NCI-H2171 (cell line): ENCODE measurements around the gene UNC13A.
"Not testable (repeated sequence)": the region's sequence is repeated elsewhere in the genome, so short reads cannot be mapped to it uniquely, and the experiment has no call there.

Experiments
- DNase-seq: peaks from one replicate; lab custom pipeline; 2025; lab: John Stamatoyannopoulos, UW

Gene UNC13A

DNA sequence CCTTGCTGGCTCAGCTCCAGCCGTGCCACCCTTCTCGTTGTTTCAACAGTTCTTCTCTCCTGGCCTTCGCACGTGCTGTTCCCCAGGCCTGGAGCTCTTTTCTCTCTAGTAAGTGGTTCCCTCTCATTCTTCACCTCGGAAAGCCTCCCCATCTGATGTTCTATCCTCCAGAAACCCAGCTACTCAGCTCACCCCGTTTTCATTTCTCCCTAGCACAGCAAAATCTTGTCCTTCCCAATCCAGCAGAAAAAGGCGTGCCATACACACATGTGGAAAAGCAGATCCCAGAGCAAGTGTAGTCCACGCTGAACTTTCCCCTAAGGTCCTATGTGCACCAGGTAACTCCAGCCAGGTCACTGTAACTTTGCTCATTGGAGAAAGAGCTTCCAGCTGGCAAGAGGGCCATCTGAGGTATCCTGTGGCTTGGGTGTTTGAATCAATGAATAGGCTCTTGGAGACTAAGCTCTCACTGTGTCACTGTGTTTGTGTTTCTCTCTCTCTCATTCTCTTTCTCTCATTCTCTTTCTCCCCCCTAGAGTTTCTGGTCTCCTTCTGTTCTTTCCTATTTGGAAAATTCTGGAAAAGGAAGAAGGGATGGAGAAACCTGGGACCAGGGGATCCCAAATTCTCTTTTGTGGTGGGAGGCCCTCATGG, 83.7 kb downstream of the UNC13A start:
- no peak for DNase-seq

DNA sequence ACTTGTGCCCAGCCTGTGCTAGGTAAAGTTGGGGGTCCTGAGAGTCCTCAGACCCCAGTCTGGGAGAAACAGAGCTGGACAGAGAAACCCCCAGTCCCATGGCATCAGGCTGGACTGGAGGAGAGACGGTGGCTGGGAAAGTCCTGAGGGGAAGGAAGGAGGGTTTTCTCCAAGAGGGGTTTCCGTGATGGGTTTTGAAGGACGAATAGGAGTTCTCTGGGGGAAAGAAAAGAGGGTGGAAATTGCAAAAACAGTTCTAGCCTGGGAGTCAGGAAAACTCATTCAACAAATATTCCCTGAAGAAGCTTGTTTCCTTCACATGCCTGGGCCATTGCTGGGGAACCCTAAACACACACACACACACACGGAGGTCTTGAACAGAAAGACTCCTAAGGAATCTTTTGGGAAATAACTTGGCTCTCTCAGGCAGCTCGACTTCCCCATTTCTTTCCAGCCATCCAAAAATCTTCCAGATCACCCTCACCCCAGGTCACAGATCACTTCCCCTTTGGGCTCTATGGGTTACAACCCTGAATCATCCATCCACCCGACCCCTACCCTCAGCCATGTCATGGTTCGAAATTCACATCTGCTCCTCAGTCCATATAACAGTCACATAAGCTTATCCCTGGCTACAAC, 85.2 kb downstream of the UNC13A start:
- DNase-seq, result no peak

DNA sequence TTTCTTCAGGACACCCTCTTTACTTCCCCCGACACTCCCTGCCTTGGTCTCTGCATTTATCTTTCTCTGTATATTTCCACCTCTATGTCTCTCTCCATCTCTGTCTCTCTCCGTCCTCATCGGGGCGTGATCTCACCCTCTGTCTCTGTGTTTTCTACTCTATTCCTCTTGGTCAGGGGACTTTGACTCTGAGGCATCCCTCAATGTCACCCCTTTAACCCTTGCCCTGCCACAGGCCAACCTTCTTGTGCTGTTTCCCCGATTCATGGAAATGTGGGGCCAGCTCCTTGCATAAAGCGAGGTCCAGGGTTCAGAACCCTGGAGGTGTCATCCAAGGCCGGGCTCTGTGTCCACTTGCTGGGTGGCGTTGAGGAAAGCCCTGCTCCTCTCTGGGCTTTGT, 85.9 kb downstream of the UNC13A start:
- DNase-seq, result no peak

DNA sequence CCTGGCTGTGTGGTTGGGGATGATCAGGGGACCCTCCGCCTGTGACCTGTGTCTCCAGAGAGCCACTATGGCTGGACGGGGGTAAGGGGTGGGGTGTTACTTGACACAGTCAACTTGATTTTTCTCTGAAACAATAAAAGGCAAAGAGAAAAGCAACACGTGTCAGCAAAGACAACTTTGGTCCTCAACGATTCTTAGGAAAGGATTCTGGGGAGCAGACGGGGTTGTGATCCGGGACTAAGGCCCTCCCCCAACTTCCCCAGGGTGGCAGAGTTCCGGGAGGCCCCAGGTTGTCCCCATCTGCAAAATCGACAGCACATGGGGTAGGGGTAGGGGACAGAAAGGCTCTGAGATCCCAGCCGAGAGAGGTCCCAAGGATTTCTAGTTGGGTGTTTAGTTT, 86.5 kb downstream of the UNC13A start:
- DNase-seq, result no peak

DNA sequence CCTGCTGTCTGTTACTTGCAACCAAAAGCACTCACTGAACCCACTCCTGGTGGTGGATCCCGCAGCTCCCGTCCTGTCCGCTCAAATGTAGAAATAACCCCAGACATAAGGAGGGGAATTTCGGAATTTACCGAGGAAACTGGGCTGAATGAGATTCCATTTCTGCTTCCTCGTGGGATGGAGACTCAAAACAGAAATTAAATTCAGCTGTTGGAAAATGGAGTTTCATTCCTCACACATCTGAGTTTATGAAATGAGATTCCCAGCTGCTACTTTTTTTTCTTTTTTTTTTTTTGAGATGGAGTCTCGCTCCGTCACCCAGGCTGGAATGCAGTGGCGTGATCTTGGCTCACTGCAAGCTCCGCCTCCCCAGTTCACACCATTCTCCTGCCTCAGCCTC, 88.4 kb downstream of the UNC13A start:
- DNase-seq, result no peak

DNA sequence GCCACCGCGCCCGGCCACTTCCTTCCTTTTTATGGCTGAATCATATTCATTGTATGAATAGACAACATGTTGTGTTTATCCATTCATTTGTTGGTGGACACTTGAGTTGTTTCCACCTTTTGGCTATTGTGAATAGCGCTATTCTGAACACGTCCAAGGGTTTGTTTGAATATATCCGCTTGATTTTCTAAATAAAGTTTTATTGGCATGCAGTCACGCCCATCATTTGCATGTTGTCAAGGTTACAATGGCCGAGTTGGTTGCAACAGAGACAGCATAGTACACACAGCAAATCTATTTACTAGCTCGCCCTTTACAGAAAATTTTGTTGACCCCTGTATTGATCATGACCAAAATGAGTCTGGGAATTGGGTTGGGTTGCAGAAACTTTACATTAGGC, 89.2 kb downstream of the UNC13A start:
- no peak for DNase-seq

DNA sequence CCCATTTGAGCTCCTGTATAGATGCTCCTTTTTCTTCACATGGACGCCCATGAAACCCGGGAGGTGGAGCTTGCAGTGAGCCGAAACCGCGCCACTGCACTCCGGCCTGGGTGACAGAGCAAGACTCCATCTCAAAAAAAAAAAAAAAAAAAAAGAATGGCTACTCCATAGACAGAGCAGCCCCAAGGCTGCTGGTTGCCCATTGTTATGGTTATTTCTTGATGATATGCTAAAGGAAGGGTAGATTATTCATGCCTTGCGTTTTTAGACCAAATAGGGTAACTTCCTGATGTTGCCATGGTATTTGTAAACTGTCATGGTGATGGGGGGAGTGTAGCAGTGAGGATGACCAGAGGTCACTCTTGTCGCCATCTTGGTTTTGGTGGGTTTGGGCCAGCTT, 90.1 kb downstream of the UNC13A start:
- not testable (repeated sequence) for DNase-seq

DNA sequence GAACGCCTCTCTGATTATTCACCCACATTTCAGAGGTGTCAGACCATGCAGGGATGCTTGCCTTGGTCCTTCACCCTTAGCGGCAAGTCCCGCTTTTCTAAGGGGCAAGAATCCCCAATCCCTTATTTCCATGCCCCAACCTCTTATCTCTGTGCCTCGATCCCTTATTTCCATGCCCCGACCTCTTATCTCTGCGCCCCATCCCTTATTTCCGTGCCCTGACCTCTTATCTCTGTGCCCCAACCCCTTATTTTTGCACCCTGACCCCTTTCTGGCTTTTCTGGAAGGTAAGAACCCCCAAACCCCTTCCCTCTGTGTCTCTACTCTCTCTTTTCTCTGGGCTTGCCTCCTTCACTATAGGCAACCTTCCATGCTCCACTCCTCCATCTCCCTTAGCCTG, 93.9 kb downstream of the UNC13A start:
- DNase-seq, result not testable (repeated sequence)

DNA sequence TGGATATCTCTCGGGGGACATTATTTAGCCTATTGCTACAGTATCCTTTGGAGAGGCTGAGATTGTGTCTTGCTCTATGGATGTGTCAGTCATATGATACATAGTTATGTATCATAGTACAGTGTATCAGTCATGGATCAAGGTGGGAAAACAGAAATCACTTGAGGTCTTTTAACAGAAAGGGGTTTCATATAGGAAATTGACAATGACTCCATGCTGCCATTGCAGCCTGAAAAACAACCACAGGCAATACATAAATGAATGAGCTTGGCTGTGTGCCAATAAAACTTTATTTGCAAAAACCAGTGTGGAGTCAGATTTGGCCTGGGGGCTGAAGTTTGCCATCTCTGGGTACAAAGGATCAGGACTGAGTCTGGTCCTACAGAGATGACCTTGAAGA, 97.3 kb downstream of the UNC13A start:
- no peak for DNase-seq

DNA sequence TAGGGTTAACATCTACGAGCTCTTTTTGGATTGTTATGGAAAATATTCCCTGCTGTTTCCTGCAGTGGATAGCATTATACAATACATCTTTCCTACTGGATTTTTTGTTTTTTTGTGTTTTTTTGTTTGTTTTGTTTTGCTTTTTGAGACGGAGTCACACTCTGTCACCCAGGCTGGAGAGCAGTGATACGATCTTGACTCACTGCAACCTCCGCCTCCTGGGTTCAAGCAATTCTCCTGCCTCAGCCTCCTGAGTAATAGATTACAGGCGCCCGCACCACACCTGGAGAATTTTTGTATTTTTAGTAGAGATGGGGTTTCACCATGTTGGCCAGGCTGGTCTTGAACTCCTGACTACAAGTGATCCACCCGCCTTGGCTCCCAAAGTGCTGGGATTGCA, 102.8 kb downstream of the UNC13A start:
- DNase-seq, result not testable (repeated sequence)

DNA sequence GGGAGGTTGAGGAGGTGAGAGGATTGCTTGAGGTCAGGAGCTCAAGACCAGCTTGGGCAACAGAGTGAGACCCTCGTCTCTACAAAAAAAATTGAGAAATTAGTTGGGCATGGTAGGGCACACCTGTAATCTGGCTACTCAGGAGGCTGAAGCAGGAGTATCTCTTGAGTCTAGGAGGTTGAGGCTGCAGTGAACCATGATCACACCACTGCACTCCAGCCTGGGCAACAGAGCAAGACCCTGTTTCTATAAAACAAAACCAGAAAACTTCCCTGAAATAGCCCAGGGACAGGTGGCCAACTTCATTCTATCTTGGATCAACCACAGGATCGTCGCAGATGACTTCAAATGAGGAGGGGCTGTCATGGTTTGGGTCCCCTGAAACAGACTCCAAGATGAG, 104.0 kb downstream of the UNC13A start:
- no peak for DNase-seq

DNA sequence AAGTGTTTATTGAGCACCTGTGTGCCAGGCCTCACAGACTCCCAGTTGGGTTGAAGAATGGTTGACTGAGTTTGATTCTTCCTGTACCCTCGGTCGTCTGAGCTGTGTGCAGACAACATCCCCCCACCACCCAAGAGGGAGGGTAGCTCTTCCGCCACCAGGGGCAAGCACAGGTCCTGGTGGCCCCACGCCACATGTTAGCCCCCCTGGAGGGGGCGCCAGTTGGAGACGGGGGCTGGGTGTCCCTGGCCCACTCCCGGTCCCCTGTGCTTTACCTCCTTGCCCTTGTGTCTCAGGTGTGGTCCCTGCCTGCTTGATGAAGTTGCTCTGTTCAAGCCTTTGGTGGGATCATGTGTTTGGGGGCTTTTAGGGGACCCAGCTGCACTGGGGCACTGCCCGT, 105.5 kb downstream of the UNC13A start:
- DNase-seq, result no peak

DNA sequence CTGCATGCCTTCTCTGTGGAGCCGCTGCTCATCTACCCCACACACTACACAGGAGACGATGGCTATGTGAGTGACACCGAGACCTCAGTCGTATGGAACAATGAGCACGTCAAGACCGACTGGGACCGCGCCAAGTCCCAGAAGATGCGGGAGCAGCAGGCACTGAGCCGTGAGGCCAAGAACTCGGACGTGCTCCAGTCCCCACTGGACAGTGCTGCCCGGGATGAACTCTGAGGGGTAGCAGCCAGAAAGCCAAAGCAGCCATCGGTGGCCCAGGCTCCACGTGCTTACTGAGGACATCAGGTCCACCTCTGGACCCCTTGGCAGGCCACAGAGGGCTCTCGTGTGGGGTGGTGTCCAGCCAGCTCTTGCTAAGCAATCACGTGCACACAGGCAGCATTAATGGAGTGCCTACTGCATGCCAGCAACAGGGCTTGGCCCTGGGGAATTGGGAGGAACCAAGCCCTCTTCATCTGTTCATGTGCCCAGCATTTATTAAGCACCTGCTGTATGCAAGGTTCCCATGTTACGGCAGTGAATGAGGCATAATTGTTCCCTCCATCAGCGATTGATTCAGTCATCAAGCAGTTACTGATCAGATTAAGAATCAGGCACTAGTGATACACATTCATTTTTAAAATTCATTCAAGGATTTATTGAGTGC, 106.8 kb downstream of the UNC13A start:
- DNase-seq, result no peak

DNA sequence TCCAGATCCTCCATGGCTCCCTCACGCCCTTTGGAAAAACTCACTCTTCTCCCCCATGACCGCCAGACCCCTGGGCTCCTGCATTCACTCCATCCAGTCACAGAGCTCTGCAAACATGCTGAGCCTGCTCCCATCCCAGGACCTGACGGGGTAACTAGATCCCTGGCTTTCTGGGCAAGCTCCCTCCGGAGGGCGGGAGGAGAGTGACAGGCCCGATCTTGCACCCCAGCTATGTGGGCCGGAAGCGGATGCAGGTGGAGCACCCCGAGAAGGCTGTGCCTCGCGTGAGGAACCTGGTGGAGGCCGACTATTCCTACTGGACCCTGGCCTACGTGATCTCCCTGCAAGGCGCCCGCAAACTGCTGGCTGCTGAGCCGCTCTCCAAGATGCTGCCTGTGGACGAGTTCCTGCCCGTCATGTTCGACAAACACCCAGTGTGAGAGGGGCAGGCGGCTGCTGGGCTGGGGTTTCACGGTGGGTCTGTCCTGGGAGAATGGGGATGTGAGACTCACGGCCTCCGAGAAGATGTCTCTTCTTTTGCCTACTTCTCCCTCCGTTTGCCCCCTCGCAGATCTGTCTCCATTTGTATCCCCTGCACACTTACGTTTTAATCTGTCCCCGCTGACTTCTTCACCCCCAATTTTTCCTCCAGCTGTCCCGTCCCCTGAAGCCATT, 107.5 kb downstream of the UNC13A start:
- no peak for DNase-seq

DNA sequence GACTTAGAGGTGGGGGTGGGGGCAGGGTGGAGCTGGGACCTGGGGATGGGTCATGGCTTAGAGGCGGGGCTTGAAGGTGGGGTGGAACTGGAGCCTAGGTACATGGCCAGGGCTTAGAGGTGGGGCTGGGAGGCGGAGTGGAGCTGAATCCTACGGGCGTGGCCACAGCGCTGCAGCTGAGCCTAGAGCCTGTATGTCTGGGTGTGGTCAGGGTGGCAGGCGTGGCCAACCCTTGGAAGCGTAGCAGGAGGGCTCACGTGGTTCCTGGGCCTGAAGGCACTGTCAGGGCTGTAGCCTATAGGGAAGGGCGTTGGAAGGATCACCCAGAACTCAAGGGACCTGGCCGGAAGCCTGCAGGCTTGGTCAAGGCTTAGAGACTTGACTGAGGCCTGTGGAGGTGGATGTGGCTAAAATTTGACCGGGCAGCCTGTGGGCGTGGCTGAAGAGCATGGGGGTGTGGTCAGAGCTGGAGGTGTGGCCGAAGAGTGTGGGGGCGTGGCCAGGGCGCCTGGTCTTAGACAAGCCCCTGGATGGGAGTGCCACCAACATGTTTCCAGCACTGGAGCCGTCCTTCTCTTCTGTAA, 108.4 kb downstream of the UNC13A start:
- no peak for DNase-seq

DNA sequence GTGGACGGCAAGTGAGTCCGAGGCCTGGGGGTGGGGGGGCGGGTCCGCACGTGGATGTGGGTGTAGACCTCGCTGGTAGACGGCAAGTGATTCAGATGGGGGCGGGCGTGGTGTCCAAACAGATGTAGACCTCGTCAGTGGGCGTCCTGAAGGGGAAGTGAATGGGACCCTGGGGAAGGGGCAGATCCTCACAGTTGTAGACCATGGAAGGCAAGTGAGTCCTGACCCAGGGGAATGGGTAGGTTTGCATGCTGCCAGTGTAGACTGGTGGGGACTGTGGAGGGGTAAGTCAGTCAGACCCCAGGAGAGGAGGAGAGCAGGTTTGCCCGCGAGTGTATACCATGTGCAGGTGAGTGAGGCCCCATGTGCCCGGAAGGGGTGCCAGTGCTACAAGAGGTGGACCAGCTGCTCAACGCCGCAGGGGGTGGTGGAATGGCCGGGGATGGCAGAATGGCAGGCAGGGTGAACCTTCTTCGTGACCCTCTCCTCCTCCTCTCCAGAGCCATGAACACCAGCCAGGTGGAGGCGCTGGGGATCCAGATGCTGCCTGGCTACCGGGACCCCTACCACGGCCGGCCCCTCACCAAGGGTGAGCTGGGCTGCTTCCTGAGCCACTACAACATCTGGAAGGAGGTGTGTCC, 110.6 kb downstream of the UNC13A start:
- DNase-seq, result no peak

DNA sequence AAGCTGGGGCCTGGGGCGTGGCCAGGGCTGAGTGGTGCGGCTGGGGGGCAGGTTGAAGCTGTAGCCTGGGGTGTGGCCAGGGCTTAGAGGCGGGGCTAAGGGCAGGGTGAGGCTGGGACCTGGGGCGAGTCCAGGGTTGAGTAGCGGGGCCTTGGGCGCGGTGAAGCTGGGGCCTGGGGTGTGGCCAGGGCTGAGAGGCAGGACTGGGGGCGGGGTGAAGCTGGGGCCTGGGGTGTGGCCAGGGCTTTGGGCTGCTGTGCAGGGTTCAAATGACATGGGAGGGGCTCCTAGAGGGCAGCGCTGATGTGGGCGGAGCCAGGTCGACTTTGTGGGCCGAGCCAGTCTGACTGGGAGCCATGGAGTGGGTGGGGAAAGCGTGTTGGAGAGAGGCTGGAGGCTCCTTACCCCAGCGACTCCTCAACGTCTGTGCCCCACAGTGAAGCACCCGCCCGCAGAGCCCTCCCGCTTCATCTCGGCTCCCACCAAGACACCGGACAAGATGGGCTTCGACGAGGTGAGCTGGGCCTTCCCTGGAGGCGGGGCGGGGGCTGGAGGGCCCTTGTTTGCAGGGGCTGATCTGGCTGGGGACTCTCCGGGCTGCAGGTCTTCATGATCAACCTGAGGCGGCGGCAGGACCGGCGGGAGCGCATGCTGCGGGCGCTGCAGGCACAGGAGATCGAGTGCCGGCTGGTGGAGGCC, 111.2 kb downstream of the UNC13A start:
- no peak for DNase-seq

DNA sequence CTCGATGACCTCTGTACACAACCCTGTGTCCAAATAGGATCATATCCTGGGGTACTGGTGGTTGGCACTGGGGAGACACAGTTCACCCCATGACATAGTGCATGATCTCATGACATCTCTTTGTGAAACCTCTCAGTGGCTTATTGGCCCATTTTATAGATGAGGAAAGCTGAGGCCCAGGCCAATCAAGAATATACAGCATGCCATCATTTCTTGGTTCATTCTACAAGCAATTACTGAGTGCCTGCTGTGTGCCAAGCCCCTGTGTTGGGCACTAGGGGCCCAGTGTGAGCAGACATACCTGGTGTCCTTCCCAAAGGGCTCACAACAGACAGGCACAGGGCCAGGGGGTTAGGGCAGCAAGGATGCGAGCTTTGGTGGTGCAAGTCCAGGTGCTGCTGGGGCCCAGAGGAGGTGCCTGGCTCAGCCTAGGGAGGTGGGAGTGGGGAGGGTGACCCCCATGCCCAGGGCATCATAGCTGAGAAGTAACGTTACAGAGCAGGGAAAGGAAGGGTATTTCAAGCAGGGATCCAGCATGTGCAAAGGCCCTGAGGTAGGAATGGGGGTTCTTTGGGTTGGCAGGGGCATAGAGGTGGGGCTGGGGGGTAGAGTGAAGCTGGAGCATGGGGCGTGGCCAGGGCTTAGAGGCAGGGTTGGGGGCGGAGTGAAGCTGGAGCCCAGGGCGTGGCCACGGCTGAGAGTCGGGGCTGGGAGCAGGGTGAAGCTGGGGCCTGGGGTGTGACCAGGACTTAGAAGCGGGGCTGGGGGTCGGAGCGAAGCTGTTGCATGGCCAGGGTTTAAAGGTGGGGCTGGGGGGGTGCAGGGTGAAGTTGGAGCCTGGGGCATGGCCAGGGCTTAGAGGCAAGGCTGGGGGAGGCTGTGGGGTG, 112.0 kb downstream of the UNC13A start:
- no peak for DNase-seq

DNA sequence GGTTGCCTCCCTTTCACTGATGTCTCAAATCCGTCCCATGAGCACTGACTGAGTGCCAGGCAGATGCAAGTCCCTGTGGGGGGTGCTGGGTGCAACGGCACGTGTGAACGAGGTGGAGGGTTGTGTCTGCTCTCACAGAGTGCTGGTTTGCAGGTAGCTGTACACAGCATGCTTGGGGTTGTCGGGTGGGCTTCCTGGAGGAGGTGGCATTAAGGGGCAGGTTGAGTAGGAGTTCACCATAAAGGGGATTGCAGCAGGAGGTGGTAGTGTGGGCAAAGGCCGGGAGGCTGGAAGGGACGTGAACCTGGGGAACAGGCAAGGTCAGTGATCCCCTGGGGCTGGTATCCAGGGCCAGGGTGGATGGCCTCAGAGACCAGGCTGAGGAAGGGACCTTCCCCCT, 115.5 kb downstream of the UNC13A start:
- no peak for DNase-seq

DNA sequence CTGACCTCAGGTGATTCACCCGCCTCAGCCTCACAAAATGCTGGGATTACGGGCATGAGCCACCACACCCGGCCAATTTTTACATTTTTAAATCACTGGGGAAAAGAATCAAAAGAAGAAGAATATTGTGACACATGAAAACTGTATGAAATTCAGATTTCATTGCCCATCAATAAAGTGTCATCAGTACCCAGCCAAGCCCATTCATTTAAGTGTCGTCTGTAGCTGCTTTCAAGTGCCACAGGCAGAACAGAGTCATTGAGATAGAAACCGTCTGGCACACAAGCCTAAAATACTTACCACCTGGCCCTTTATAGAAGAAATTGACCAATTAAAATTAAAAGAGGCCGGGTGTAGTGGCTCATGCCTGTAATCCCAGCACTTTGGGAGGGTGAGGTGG, 117.4 kb downstream of the UNC13A start:
- DNase-seq, result no peak

DNA sequence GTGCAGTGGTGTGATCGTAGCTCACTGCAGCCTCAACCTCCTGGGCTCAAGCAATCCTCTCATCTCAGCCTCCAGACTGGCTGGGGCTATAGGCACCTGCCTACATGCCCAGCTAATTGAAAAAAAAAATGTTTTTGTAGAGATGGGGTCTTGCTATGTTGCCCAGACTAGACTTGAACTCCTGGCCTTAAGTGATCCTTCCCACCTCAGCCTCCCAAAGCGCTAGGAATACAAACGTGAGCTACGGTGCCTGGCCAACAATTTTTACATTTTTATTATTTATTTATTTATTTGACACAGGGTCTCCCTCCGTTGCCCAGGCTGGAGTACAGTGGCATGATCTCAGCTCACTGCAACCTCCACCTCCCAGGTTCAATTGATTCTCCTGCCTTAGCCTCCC, 117.9 kb downstream of the UNC13A start:
- DNase-seq, result not testable (repeated sequence)
